ENCODE results near the gene PICALM. TPM values are rescaled to one million over a fixed set of nuclear protein-coding genes. Genes with fewer than 3 reads are reported as not detected.

PICALM gene
- total and polyA plus RNA-seq, 2 donors (not counting 1 experiment from before 2014, with no cell fraction given): 48.4 to 165 TPM

DNA sequence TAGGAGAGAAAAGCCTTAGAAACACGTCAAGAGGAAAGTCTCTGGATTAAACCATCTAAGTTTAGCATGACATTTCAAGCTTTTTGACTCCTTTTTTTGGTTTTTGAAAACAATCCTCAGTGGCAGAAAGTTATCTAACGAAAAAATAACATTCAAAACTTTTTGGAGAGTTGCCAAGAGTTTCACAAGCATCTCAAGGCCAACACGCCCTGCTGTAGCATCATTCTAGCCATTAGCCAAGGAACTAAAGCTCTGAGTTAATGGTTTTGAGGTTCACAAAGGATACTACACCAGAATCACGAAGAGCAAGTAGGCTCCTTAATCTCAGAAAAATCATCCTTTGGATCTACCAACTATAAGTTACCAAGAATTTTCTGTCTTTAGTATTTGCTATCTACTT, 94.8 kb downstream of the PICALM start:
- H3K27me3 Mint-ChIP-seq: no peaks in the 10 kb centered on the region
- Histone ChIP-seq H3K9me3 (ENCODE audit: control extremely low read depth in 1 of 3, control insufficient read depth in 2 of 3, insufficient read depth in 1 of 3, low read length in 2 of 3) (no peaks in the 10 kb centered on the region), H3K36me3 (replicated peaks in 1 of 2; ENCODE audit: control extremely low read depth in 1 of 2, control insufficient read depth in 1 of 2, extremely low read depth in 1 of 2, insufficient read depth in 2 of 2, low read length in 1 of 2) (peaks cover 27 to 68% of the 10 kb centered on the region in 2 experiments), H4K20me1 (ENCODE audit: control insufficient read depth, insufficient read depth, low read length, poor library complexity, severe bottlenecking) (peaks cover 9% of the 10 kb centered on the region), H3K4me2 (replicated peaks; ENCODE audit: low read depth, low read length, poor library complexity, severe bottlenecking) (no peak overlapping the region), H2AFZ (ENCODE audit: insufficient read depth, low read depth, low read length, poor library complexity, severe bottlenecking) (no peak overlapping the region), H3K27me3 (replicated peaks in 1 of 4; ENCODE audit: control extremely low read depth in 1 of 4, control insufficient read depth in 3 of 4, insufficient read depth in 4 of 4, low read length in 3 of 4) (no peaks in the 10 kb centered on the region), H3K27ac (ENCODE audit: low read length in 2 of 2) (no peak overlapping the region), H3K4me1 (ENCODE audit: control insufficient read depth in 2 of 2, insufficient read depth in 2 of 2, low read length in 2 of 2) (no peaks in the 10 kb centered on the region), H3K79me2 (ENCODE audit: control insufficient read depth, insufficient read depth, low read length) (peaks cover 3% of the 10 kb centered on the region), H3K9ac (ENCODE audit: low read length) (no peak overlapping the region), H3K4me3 (ENCODE audit: control extremely low read depth in 1 of 5, extremely low read depth in 1 of 5, insufficient read depth in 1 of 5, low read depth in 2 of 5, low read length in 4 of 5) (no peak overlapping the region)
- DNase-seq: no peak
- H3K27ac Mint-ChIP-seq: no peak overlapping the region
- H3K4me3 Mint-ChIP-seq: no peak overlapping the region
- 85% methylated on average over 2 of the region's 4 CpGs for WGBS (ENCODE audit: insufficient coverage)
- intact Hi-C loops (cut with micrococcal nuclease): loop anchor here (10.0 kb wide), 1 partner anchor 379 kb away; no protein-coding TSS in a partner anchor
- no peak for ATAC-seq (ENCODE audit: low read depth)
- ChIA-PET POLR2A (no interaction called here), CTCF (no interaction called here)
- TF ChIP-seq CTCF (IDR thresholded peaks at IDR 0.05) (no peak), EZH2 (IDR thresholded peaks at IDR 0.05; ENCODE audit: borderline replicate concordance, insufficient read depth, low read depth, low read length, poor library complexity, severe bottlenecking) (no peak)
- H3K4me1 Mint-ChIP-seq: no peaks in the 10 kb centered on the region
- no peaks in the 10 kb centered on the region for H3K9me3 Mint-ChIP-seq (ENCODE audit: insufficient read depth)

GRCh38 chr11:85970593-85970992, 98.3 kb downstream of the PICALM start:
- no peak overlapping the region for H3K9ac ChIP-seq (ENCODE audit: low read length)
- no peak overlapping the region for H3K4me2 ChIP-seq (replicated peaks; ENCODE audit: low read depth, low read length, poor library complexity, severe bottlenecking)
- no peaks in the 10 kb centered on the region for H3K9me3 Mint-ChIP-seq (ENCODE audit: insufficient read depth)
- H3K27ac Mint-ChIP-seq: no peak overlapping the region
- H2AFZ ChIP-seq (ENCODE audit: insufficient read depth, low read depth, low read length, poor library complexity, severe bottlenecking): no peak overlapping the region
- H3K4me1 Mint-ChIP-seq: no peaks in the 10 kb centered on the region
- H3K4me3 ChIP-seq (ENCODE audit: control extremely low read depth in 1 of 5, extremely low read depth in 1 of 5, insufficient read depth in 1 of 5, low read depth in 2 of 5, low read length in 4 of 5): no peak overlapping the region
- H3K4me1 ChIP-seq (ENCODE audit: control insufficient read depth in 2 of 2, insufficient read depth in 2 of 2, low read length in 2 of 2): no peaks in the 10 kb centered on the region
- H3K79me2 ChIP-seq (ENCODE audit: control insufficient read depth, insufficient read depth, low read length): no peaks in the 10 kb centered on the region
- TF ChIP-seq EZH2 (IDR thresholded peaks at IDR 0.05; ENCODE audit: borderline replicate concordance, insufficient read depth, low read depth, low read length, poor library complexity, severe bottlenecking) (no peak), CTCF (IDR thresholded peaks at IDR 0.05) (no peak)
- H4K20me1 ChIP-seq (ENCODE audit: control insufficient read depth, insufficient read depth, low read length, poor library complexity, severe bottlenecking): peaks cover 14% of the 10 kb centered on the region
- POLR2A ChIA-PET: no interaction called here
- CTCF ChIA-PET: no interaction called here
- no peaks in the 10 kb centered on the region for H3K9me3 ChIP-seq (ENCODE audit: control extremely low read depth in 1 of 3, control insufficient read depth in 2 of 3, insufficient read depth in 1 of 3, low read length in 2 of 3)
- no peaks in the 10 kb centered on the region for H3K27me3 Mint-ChIP-seq
- DNase-seq: no peak
- H3K27me3 ChIP-seq (replicated peaks in 1 of 4; ENCODE audit: control extremely low read depth in 1 of 4, control insufficient read depth in 3 of 4, insufficient read depth in 4 of 4, low read length in 3 of 4): no peaks in the 10 kb centered on the region
- 100% methylated on average over 2 of the region's 5 CpGs for WGBS (ENCODE audit: insufficient coverage)
- H3K36me3 ChIP-seq (replicated peaks in 1 of 2; ENCODE audit: control extremely low read depth in 1 of 2, control insufficient read depth in 1 of 2, extremely low read depth in 1 of 2, insufficient read depth in 2 of 2, low read length in 1 of 2): peaks cover 23 to 74% of the 10 kb centered on the region in 2 experiments
- no peak overlapping the region for H3K27ac ChIP-seq (ENCODE audit: low read length in 2 of 2)
- intact Hi-C loops (cut with micrococcal nuclease): loop anchor here (10.0 kb wide), 1 partner anchor 376 kb away; no protein-coding TSS in a partner anchor
- no peak for ATAC-seq (ENCODE audit: low read depth)
- no peak overlapping the region for H3K4me3 Mint-ChIP-seq

Measured in B cell (primary cell).